ENCODE results near the gene SVEP1.
"Not testable (repeated sequence)": the region's sequence is repeated elsewhere in the genome, so short reads cannot be mapped to it uniquely, and the experiment has no call there.

Gene SVEP1

DNA sequence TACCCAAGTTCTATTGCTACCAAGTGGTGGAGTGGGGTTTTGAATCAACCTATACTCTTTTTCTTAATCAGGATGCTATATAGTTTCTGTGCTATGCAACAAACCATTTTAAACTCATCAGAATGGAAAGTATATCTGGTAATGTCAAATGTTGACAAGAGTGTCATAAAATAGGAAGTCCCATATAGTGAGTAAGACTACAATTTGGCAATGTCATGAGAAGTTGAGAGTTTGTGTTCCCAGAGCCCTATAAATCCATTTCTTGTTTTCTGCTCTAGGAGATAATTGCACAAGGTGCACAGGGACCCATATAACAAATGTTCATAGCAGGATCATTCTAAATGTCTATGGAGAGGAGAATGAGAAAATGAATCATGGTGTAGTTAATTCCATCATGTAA is 132.1 kb downstream of the SVEP1 start:
- FAIRE-seq (no peak), DNase-seq (ENCODE audit: low spot score) (no peak)

DNA sequence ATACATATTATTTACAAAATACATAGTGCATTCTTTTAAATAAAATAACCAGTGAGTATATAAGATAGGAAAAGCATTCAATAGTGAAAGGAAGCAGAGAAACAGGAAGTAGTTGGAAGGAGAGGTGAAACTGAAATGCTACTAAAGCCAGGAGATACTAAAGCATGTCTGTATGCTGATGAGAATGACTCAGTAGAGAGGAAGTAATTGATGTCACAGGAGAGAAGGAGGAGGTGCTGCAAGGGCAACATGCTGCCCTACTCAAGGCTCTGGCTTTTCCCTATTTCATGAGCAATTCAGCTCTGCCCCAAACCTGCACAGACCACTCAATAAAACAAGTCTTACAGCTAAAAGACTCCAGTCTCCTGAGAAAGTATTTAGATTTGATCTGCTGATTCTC is 133.4 kb downstream of the SVEP1 start:
- DNase-seq (ENCODE audit: low spot score) = no peak
- FAIRE-seq = no peak

DNA sequence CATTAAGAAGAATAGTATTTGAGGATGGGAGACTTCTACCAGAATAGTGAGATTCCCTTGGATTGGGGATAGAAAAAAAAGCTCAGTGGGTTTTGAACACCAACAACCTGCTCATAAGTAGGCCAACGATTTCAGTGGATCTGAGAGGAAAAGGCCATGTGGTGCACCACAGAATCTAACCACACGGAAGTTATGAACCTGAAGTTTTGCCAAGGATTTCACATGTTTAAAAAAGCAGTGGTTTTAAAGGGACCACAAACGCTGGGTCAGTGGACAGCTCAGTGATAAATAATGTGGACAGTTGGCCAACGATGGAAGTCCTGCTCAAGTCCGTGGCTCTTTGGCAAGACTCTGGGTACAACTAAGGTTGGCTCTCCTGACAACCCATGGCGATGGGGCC is 134.6 kb downstream of the SVEP1 start:
- FAIRE-seq (no peak), DNase-seq (ENCODE audit: low spot score) (peak; percentile 10)

DNA sequence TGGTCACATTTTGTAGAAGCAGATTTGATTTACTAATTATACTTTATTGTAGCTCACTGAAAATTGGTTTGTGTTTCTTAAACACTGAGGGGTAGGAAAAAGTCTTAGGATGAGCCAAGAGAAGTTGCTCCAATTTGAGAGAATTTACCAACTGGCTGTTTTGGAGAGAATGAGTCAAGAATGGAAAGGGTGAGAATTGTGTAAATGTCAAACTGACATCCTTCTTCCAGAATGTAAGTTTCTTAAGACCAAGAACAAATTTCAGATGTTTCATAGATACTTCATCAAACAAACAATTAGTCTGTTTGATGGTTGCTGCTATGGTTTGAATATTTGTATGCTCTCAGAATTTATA is 135.7 kb downstream of the SVEP1 start:
- DNase-seq (ENCODE audit: low spot score) = no peak

DNA sequence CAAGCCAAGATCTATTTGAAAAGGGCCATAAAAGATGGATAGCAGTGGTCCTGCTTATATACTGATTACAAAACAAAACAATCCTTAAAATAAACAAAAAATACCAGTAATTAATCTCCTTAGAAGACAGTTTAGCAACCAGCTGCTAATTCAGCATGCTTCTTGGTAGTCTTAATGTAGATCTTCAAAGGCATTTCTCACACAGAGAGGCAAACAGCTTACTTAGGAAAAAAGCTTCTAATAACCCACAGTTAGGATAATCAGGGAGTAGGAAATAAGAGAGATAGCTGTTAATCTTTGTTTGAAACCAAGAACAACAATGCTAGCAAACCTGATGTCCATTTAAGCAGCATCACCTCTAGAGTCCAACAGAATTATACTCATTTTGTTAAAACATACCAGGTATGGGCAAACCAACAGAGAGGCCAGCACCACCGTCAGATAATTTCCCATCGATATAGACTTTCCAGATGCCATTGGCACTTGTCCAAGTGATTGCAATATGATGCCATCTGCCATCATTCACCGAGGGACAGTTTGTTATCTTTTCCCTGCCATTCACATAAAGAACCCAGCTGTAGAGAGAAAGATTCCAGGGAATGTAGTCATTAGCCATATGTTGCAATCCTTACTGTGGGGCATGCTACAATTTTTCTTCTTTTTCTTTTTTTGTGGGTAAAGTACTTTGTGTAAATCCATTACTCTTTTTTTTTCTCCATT is 136.2 kb downstream of the SVEP1 start:
- DNase-seq (ENCODE audit: low spot score) (no peak), FAIRE-seq (no peak)

More for the DNA sequence above, 135.7 kb downstream of the SVEP1 start:
- FAIRE-seq = no peak

GRCh38 chr9:110440796-110441195 is 138.7 kb downstream of the SVEP1 start:
- no peak for DNase-seq (ENCODE audit: low spot score)
- no peak for FAIRE-seq

DNA sequence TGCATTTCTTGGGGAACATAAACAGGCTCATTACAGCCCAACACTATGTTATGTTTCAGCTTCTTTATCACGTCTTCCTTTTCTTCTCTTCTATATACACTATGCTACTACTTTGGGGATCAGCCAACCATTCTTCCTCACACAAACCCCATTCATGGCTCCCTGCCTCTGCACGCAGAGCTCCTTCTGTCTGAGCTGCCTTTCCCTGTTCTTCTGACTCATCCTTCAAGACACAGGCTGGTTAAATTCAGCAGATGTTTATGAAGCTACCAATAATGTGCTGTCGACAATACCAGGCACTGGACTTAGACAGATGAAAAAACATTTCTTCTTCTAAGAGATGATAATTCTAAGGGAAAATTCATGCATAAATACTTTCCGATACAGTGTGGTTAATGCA is 139.4 kb downstream of the SVEP1 start:
- peak; percentile 16 for DNase-seq (ENCODE audit: low spot score)
- FAIRE-seq = no peak

DNA sequence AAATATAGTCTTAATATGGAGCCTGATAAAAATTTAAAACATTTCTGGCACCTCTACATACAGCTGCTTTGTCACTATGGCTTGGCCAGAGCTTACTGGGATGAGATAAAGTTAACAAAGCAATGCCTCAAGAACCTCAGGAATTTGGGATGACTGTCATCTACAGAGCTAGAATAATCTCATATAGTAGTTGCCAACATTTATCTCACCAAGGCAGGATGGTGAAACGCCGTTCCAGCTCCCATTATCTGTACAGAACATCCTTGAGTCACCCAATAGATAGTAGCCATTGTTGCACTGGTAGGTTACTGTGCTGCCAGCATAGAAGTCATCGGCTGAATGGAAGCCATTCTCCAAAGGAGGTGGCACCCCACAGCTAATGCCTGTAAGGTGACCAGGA is 147.3 kb downstream of the SVEP1 start:
- DNase-seq (ENCODE audit: low spot score) (no peak), FAIRE-seq (no peak)

DNA sequence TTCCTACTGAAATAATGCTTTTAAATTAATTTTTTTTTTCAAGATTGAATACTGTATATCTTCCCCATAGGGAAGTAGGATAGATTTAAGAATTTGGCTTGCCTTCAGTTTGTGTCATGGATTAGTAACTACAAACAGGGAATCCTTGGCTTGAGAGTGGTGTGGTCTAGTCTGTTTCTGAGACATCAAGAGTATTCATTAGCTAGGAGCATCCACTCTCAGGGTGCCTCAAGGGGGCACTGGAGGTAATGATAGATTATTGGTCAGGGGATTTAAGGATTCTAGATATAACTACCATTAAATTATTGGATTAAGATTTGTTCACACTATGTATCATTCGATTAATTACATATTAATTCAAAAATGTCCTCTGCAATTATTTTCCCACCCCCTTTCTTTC is 150.1 kb downstream of the SVEP1 start:
- DNase-seq (ENCODE audit: low spot score) (no peak), FAIRE-seq (no peak)

- FAIRE-seq (no peak), DNase-seq (ENCODE audit: low spot score) (peak; percentile 22)
Observed at GRCh38 chr9:110427497-110428104, 151.9 kb downstream of the SVEP1 start.

- DNase-seq (ENCODE audit: low spot score) (no peak), FAIRE-seq (no peak)
Observed at GRCh38 chr9:110426052-110426709, 153.4 kb downstream of the SVEP1 start.

DNA sequence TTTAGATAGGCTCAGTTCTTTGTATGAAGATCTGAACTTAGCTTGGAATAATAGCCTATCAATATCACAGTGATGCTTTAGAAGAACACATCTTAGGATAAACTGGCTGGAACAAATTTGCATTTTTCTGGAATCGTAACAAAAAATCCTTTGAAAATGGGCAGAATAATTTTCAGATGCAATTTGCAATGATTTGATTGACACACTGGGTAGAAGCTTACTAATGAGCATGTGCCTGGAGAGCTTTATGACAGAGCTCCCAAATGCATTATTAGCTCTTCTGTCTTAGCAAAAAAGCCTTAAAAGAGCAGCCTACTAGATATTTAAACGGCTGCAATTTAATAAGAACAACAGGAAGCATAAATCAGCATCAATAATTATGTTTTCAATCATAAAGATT is 165.1 kb downstream of the SVEP1 start:
- DNase-seq (ENCODE audit: low spot score) (no peak), FAIRE-seq (no peak)

GRCh38 chr9:110410961-110411360 is 168.6 kb downstream of the SVEP1 start:
- DNase-seq (ENCODE audit: low spot score) (no peak), FAIRE-seq (no peak)

- FAIRE-seq = no peak
- no peak for DNase-seq (ENCODE audit: low spot score)
Observed at GRCh38 chr9:110408598-110408997, 170.9 kb downstream of the SVEP1 start.

- FAIRE-seq (no peak), DNase-seq (ENCODE audit: low spot score) (no peak)
Observed at GRCh38 chr9:110405858-110406443, 173.6 kb downstream of the SVEP1 start.

DNA sequence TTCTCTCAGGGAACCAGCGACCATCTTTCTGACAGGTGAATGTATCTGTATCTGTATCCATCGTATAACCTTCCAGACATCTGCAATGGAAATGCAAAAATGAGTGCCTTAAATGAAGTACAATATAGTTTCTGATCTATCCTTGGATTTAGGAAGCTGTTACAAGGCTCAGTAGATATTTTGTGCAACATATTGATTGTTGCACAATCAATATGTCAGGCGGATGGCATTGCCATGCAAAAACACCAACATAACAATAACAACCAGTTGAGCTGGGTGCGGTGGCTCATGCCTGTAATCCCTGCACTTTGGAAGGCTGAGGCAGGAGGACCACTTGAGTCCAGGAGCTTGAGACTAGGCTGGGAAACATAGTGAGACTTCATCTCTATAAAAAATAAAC is 175.1 kb downstream of the SVEP1 start:
- FAIRE-seq (no peak), DNase-seq (ENCODE audit: low spot score) (no peak)

GRCh38 chr9:110399983-110400382 is 179.6 kb downstream of the SVEP1 start:
- FAIRE-seq = no peak
- peak; percentile 3 for DNase-seq (ENCODE audit: low spot score)

GRCh38 chr9:110398992-110399391 is 180.5 kb downstream of the SVEP1 start:
- FAIRE-seq; DNase-seq (ENCODE audit: low spot score): not testable (repeated sequence)

DNA sequence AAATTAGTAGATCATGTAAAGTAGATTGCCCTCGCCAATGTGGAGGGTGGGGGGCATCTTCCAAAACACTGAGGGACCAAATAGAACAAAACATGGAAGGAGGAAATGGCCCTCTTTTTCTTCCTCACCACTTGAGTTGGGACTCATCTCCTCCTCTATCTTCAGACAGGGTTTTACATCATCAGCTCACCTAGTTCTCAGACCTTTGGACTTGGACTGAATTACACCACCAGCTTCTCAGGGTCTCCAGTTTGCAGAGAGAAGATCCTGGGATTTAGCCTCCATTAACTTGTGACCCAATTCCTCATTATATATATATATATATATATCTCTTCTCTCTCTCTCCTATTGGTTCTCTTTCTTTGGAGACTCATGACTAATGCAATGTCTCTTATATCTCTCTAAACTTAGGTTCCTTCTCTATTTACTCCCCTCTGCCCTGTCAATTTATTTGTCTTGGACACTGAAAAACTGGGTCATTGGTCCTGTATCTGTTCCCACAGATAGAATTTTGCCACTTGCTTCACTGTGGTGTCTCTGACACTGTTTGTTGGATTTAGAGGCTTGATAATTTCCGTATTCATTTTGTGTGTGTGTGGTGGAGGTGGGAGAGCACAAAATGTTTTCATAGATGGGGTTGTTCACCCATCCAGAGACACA is 187.6 kb downstream of the SVEP1 start:
- FAIRE-seq (no peak), DNase-seq (ENCODE audit: low spot score) (no peak)

DNA sequence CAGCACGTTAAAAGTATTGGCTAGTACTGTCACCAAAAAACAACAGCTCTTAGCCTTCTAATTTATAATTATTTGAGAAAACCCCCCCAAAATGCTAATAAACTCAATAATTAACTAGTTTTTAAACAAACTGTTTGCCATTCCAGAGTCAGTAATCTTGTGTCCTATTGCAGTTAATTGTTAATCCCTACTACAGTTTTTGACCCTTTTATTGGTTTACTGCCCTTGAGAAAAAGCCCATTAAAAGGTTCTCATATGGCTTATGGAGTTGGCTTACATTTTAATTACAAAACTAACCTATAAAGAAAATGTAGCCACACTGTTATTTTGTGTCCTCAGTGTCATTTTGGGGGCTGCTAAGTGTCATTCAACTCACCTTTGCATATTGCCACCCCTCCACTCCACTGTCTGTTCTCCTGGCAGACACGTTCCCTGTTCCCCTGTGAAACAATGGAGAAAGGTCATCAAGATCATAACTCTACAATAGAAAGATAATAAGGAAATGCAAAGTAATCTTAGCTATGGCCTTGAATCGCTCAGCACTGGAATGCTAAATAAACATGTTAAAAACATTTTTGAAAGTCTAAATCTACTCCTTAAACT is 190.3 kb downstream of the SVEP1 start:
- DNase-seq (ENCODE audit: low spot score) (no peak), FAIRE-seq (no peak)

DNA sequence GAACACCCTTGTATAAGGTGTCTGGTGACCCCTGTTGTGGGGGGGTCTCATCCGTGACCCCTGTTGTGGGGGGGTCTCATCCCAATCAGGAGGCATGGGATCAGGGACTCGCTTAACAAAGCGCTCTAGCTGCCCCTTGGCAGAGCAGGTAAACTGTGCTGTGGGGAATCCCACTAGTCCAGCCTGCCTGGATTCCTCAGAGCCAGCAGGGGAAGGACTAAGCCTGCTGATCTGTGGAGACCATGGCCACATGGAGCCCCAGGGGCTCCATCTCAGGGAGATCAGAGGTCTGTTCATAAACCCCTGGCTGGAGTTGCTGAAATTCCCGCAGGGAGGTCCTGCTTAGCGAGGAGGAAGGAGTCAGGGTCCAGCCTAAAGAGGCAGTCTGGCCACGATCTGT is 196.1 kb downstream of the SVEP1 start:
- FAIRE-seq (no peak), DNase-seq (ENCODE audit: low spot score) (no peak)

GRCh38 chr9:110382731-110383130 is 196.8 kb downstream of the SVEP1 start:
- DNase-seq (ENCODE audit: low spot score) = no peak
- no peak for FAIRE-seq

All from urothelium cell line (cell line).